SK-N-SH (cell line): ENCODE measurements around the gene ITPRID2. TPM values are rescaled to one million over a fixed set of nuclear protein-coding genes. Genes with fewer than 3 reads are reported as not detected.

ENCODE experiments used
- CTCF ChIA-PET: fragments of 300-600, 350-600 bp; formaldehyde crosslinking; extraction: SDS; loops from one replicate; lab custom pipeline; 2021; lab: Yijun Ruan, JAX
- POLR2A ChIA-PET: fragments of 350-600 bp; sonication (Branson Sonifier 250); formaldehyde crosslinking; extraction: SDS; loops from one replicate; lab custom pipeline; 2020; ENCODE audit warnings: antibody characterized with exemption, inconsistent platforms; lab: Yijun Ruan, JAX
- DNase-seq: peaks from one replicate; pipeline ENCODE4 v3.0.0; 2012
- H2AFZ ChIP-seq: fragments of 200-600 bp; sonication (generic); 2 replicates; pipeline ENCODE4 v1.8.1; 2016; ENCODE audit warnings: antibody characterized with exemption, mild to moderate bottlenecking, low read depth
- H3F3A ChIP-seq: fragments of 200-600 bp; sonication (generic); replicated peaks from 2 replicates; pipeline ENCODE3; 2016; ENCODE audit warnings: antibody characterized with exemption, mild to moderate bottlenecking; ENCODE audit not compliant: insufficient read depth
- H3K27ac ChIP-seq, 2 experiments: fragments of 200-500 bp in 1 of 2; fragments of 200-600 bp in 1 of 2; sonication (Bioruptor generic) in 1 of 2; sonication (generic), shearing (Covaris generic) in 1 of 2; 2 replicates each; pipeline versions ENCODE4 v1.5.1 to v1.6.1; 2014 to 2016; ENCODE audit warnings: low read depth in 2 of 2, inconsistent platforms in 1 of 2, low read length in 1 of 2, mild to moderate bottlenecking in 1 of 2, mixed read lengths in 1 of 2
- H3K27me3 ChIP-seq: fragments of 200-600 bp; sonication (generic), shearing (Covaris generic); 2 replicates; pipeline ENCODE4 v1.6.1; 2016; ENCODE audit warnings: mixed run types; ENCODE audit not compliant: insufficient read depth
- H3K36me3 ChIP-seq, 2 experiments: fragments of 200-500 bp in 1 of 2; fragments of 200-600 bp in 1 of 2; sonication (Bioruptor generic) in 1 of 2; sonication (generic) in 1 of 2; replicated peaks in 1 of 2; 2 replicates each; pipeline versions ENCODE3 to v1.5.1; 2014 to 2016; ENCODE audit warnings: low read length in 1 of 2, mild to moderate bottlenecking in 1 of 2; ENCODE audit not compliant: insufficient read depth in 2 of 2, control insufficient read depth in 1 of 2
- H3K4me1 ChIP-seq, 2 experiments: fragments of 200-500 bp in 1 of 2; fragments of 200-600 bp in 1 of 2; sonication (Bioruptor generic) in 1 of 2; sonication (generic), shearing (Covaris generic) in 1 of 2; 2 replicates each; pipeline versions ENCODE4 v1.5.1 to v1.6.1; 2014 to 2016; ENCODE audit warnings: low read depth in 1 of 2, low read length in 1 of 2, mixed run types in 1 of 2; ENCODE audit not compliant: insufficient read depth in 2 of 2, control insufficient read depth in 1 of 2
- H3K4me2 ChIP-seq: fragments of 200-600 bp; sonication (generic), shearing (Covaris generic); 2 replicates; pipeline ENCODE4 v1.6.1; 2017; ENCODE audit warnings: mixed run types
- H3K4me3 ChIP-seq, 2 experiments: fragments of 200-500 bp in 1 of 2; fragments of 200-600 bp in 1 of 2; sonication (Bioruptor generic) in 1 of 2; sonication (generic), shearing (Covaris generic) in 1 of 2; 2 replicates each; pipeline versions ENCODE4 v1.5.1 to v1.8.1; 2014 to 2016; ENCODE audit warnings: low read depth in 2 of 2, inconsistent platforms in 1 of 2, low read length in 1 of 2, mild to moderate bottlenecking in 1 of 2, mixed read lengths in 1 of 2, moderate library complexity in 1 of 2
- H3K79me2 ChIP-seq: fragments of 200-600 bp; sonication (generic); 2 replicates; pipeline ENCODE4 v1.8.1; 2017; ENCODE audit warnings: mild to moderate bottlenecking; ENCODE audit not compliant: insufficient read depth
- H3K9ac ChIP-seq: fragments of 200-600 bp; sonication (generic); 2 replicates; pipeline ENCODE4 v1.6.1; 2017; ENCODE audit warnings: mixed run types
- H3K9me2 ChIP-seq: fragments of 200-600 bp; sonication (generic); 2 replicates; pipeline ENCODE4 v1.6.1; 2017; ENCODE audit warnings: mixed run types
- H3K9me3 ChIP-seq: fragments of 200-600 bp; sonication (generic); 2 replicates; pipeline ENCODE4 v1.6.1; 2017; ENCODE audit warnings: mixed run types, mild to moderate bottlenecking, moderate library complexity
- H4K20me1 ChIP-seq: fragments of 200-600 bp; sonication (generic); 2 replicates; pipeline ENCODE4 v1.6.1; 2017; ENCODE audit warnings: mild to moderate bottlenecking, mixed run types; ENCODE audit not compliant: insufficient read depth
- CHD2 ChIP-seq: fragments of 150-350 bp; IDR thresholded peaks from 2 replicates; pipeline ENCODE4 v1.6.1; 2018; ENCODE audit warnings: low read length; ENCODE audit not compliant: partially characterized antibody
- ELF1 ChIP-seq: IDR thresholded peaks from 2 replicates; pipeline ENCODE4 v1.4.0; 2012
- EZH2phosphoT487 ChIP-seq: fragments of 200-600 bp; sonication (generic); IDR thresholded peaks from 2 replicates; pipeline ENCODE4 v1.6.1; 2017; ENCODE audit warnings: low read depth, mixed run types, mild to moderate bottlenecking, antibody characterized with exemption, moderate library complexity, borderline replicate concordance
- FOSL2 ChIP-seq: IDR thresholded peaks from 2 replicates; pipeline ENCODE4 v1.4.0; 2012; ENCODE audit warnings: low read depth, mild to moderate bottlenecking, moderate library complexity, borderline replicate concordance
- FOXJ3 ChIP-seq: sonication (generic); formaldehyde crosslinking; IDR thresholded peaks from 2 replicates; pipeline ENCODE4 v1.5.1; 2020; ENCODE audit warnings: mild to moderate bottlenecking, missing genetic modification reagents
- FOXM1 ChIP-seq: IDR thresholded peaks from 2 replicates; pipeline ENCODE4 v1.4.0; 2012; ENCODE audit warnings: low read depth, mild to moderate bottlenecking
- GATA2 ChIP-seq: sonication (generic); formaldehyde crosslinking; IDR thresholded peaks from 2 replicates; pipeline ENCODE4 v1.5.0; 2020; ENCODE audit warnings: mild to moderate bottlenecking, missing genetic modification reagents
- JUND ChIP-seq: IDR thresholded peaks from 2 replicates; pipeline ENCODE4 v1.4.0; 2012
- NFIC ChIP-seq: IDR thresholded peaks from 2 replicates; pipeline ENCODE4 v1.4.0; 2012; ENCODE audit warnings: borderline replicate concordance
- NRF1 ChIP-seq: IDR thresholded peaks from 2 replicates; pipeline ENCODE4 v1.6.1; 2012; ENCODE audit warnings: low read depth, mild to moderate bottlenecking, low read length
- POLR2AphosphoS5 ChIP-seq: IDR thresholded peaks from 2 replicates; pipeline ENCODE4 v1.6.1; 2012; ENCODE audit warnings: low read depth, low read length
- RAD21 ChIP-seq: IDR thresholded peaks from 2 replicates; pipeline ENCODE4 v1.6.1; 2012; ENCODE audit warnings: mild to moderate bottlenecking, low read length
- RCOR1 ChIP-seq: fragments of 150-350 bp; IDR thresholded peaks from 2 replicates; pipeline ENCODE4 v1.6.1; 2017; ENCODE audit warnings: antibody characterized with exemption, low read length
- SIN3A ChIP-seq: IDR thresholded peaks from 2 replicates; pipeline ENCODE4 v1.6.1; 2012; ENCODE audit warnings: low read depth, mild to moderate bottlenecking, low read length, moderate library complexity, borderline replicate concordance
- SMC3 ChIP-seq: IDR thresholded peaks from 2 replicates; pipeline ENCODE4 v1.6.1; 2012; ENCODE audit warnings: low read depth, low read length, improper control_type of control experiment
- TAF1 ChIP-seq: IDR thresholded peaks from 2 replicates; pipeline ENCODE4 v1.6.1; 2012; ENCODE audit warnings: low read depth, mild to moderate bottlenecking, low read length, moderate library complexity, borderline replicate concordance
- TEAD4 ChIP-seq: IDR thresholded peaks from 2 replicates; pipeline ENCODE4 v1.4.0; 2012; ENCODE audit warnings: mild to moderate bottlenecking, borderline replicate concordance; ENCODE audit not compliant: insufficient read depth
- YY1 ChIP-seq: IDR thresholded peaks from 2 replicates; pipeline ENCODE4 v1.4.0; 2012; ENCODE audit warnings: low read depth, mild to moderate bottlenecking
- WGBS: methylation state at CpG from one replicate; pipeline ENCODE4 v1.1.6; 2017; ENCODE audit warnings: low lambda C conversion rate; 5-methylcytosine and 5-hydroxymethylcytosine counted together
- polyA plus RNA-seq, 3 experiments: library from polyadenylated mRNA; depleted of rRNA; stranded (reverse); fragments of >200 nt; gene quantifications; 2 replicates each; pipeline ENCODE4 v1.2.3, GENCODE V29; 2012
- TF ChIP-seq, protein P1 (sequence below): IDR thresholded peaks from 2 replicates; pipeline ENCODE4 v1.4.0; 2012; ENCODE audit warnings: low read depth, borderline replicate concordance
- TF ChIP-seq, protein P2 (sequence below): IDR thresholded peaks from 2 replicates; pipeline ENCODE4; 2012
- TF ChIP-seq, protein P3 (sequence below): IDR thresholded peaks from 2 replicates; pipeline ENCODE4 v1.6.1; 2012; ENCODE audit warnings: mild to moderate bottlenecking, low read depth, low read length, moderate library complexity
- TF ChIP-seq, protein P4 (sequence below): fragments of 150-350 bp; IDR thresholded peaks from 2 replicates; pipeline ENCODE4 v1.6.1; 2016; ENCODE audit warnings: mild to moderate bottlenecking, low read depth, low read length
- TF ChIP-seq, protein P5 (sequence below): fragments of 200-600 bp; sonication (generic); IDR thresholded peaks from 2 replicates; pipeline ENCODE4 v1.6.1; 2017; ENCODE audit warnings: antibody characterized with exemption, mild to moderate bottlenecking, moderate library complexity
- TF ChIP-seq, protein P6 (sequence below): IDR thresholded peaks from 2 replicates; pipeline ENCODE4 v1.4.0; 2012; ENCODE audit warnings: low read depth, borderline replicate concordance

The ITPRID2 gene
- polyA plus RNA-seq, 1 of the 3 experiments (the other 2 are of a cell fraction), result 41.9 TPM

DNA sequence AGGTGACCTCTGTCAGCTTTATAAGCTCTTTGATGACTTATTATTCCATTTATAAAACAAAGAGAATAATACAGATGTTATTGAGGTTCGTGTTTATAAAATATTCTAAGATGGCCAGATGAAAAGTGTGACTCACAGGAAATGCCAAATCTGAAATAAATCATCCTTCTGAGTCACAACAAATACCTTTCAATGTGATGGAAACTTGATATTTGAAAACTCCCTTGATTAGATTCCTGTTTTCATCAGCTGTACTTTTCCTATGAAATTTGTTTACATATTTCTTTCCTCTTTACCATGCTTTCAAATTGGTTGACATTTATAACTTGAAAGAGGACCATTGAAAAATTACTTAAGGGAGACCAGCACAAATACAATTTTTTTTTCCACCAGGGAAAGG, 63.5 kb downstream of the ITPRID2 start:
- peak overlapping the region; percentile 39 to 69; a peak in 2 of 4 replicates for H3K27ac ChIP-seq
- H2AFZ ChIP-seq, result peak overlapping the region; percentile 44; the same call in 1 of the 2 replicates
- 2% methylated on average over 1 of the region's 1 CpG for WGBS
- H3F3A ChIP-seq, result peaks cover 13% of the 10 kb centered on the region
- no peaks in the 10 kb centered on the region for H3K79me2 ChIP-seq
- DNase-seq, result no peak
- H3K9ac ChIP-seq, result no peak overlapping the region
- H3K4me3 ChIP-seq, result no peak overlapping the region
- ChIA-PET CTCF (interaction anchor here (0.7 to 3.1 kb wide), 13 partner anchors 10 to 214 kb away, joined by 3 to 11 read pairs (median 3); no protein-coding TSS in a partner anchor), POLR2A (no interaction called here)
- H3K9me3 ChIP-seq, result no peaks in the 10 kb centered on the region
- peaks cover 4 to 20% of the 10 kb centered on the region in 2 experiments; a peak in 2 of 4 replicates for H3K4me1 ChIP-seq
- no peaks in the 10 kb centered on the region for H3K9me2 ChIP-seq
- no peaks in the 10 kb centered on the region for H4K20me1 ChIP-seq
- H3K27me3 ChIP-seq, result no peaks in the 10 kb centered on the region
- H3K36me3 ChIP-seq, result no peaks in the 10 kb centered on the region
- 0 out of 2 replicates have a peak overlapping the region, but pooled peaks have one; percentile 8 for H3K4me2 ChIP-seq
- peak; percentile 74; the same call in 1 of the 2 replicates for TF ChIP-seq TEAD4
- TF ChIP-seq, protein P1, sequence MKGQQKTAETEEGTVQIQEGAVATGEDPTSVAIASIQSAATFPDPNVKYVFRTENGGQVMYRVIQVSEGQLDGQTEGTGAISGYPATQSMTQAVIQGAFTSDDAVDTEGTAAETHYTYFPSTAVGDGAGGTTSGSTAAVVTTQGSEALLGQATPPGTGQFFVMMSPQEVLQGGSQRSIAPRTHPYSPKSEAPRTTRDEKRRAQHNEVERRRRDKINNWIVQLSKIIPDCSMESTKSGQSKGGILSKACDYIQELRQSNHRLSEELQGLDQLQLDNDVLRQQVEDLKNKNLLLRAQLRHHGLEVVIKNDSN, result no peak
- TF ChIP-seq RCOR1, result no peak
- no peak for TF ChIP-seq RAD21
- TF ChIP-seq FOXM1, result no peak
- TF ChIP-seq FOXJ3 (CRISPR knock-in tag), result no peak
- no peak for TF ChIP-seq SMC3
- no peak for TF ChIP-seq TAF1
- no peak for TF ChIP-seq GATA2 (CRISPR knock-in tag)
- TF ChIP-seq FOSL2, result peak; percentile 92
- peak; percentile 63; the same call in 1 of the 2 replicates for TF ChIP-seq POLR2AphosphoS5
- TF ChIP-seq, protein P2, sequence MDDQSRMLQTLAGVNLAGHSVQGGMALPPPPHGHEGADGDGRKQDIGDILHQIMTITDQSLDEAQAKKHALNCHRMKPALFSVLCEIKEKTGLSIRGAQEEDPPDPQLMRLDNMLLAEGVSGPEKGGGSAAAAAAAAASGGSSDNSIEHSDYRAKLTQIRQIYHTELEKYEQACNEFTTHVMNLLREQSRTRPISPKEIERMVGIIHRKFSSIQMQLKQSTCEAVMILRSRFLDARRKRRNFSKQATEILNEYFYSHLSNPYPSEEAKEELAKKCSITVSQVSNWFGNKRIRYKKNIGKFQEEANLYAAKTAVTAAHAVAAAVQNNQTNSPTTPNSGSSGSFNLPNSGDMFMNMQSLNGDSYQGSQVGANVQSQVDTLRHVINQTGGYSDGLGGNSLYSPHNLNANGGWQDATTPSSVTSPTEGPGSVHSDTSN, result peak; percentile 92
- TF ChIP-seq, protein P3, sequence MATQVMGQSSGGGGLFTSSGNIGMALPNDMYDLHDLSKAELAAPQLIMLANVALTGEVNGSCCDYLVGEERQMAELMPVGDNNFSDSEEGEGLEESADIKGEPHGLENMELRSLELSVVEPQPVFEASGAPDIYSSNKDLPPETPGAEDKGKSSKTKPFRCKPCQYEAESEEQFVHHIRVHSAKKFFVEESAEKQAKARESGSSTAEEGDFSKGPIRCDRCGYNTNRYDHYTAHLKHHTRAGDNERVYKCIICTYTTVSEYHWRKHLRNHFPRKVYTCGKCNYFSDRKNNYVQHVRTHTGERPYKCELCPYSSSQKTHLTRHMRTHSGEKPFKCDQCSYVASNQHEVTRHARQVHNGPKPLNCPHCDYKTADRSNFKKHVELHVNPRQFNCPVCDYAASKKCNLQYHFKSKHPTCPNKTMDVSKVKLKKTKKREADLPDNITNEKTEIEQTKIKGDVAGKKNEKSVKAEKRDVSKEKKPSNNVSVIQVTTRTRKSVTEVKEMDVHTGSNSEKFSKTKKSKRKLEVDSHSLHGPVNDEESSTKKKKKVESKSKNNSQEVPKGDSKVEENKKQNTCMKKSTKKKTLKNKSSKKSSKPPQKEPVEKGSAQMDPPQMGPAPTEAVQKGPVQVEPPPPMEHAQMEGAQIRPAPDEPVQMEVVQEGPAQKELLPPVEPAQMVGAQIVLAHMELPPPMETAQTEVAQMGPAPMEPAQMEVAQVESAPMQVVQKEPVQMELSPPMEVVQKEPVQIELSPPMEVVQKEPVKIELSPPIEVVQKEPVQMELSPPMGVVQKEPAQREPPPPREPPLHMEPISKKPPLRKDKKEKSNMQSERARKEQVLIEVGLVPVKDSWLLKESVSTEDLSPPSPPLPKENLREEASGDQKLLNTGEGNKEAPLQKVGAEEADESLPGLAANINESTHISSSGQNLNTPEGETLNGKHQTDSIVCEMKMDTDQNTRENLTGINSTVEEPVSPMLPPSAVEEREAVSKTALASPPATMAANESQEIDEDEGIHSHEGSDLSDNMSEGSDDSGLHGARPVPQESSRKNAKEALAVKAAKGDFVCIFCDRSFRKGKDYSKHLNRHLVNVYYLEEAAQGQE, result no peak
- TF ChIP-seq ELF1, result no peak
- TF ChIP-seq NRF1, result no peak
- TF ChIP-seq NFIC, result no peak
- no peak for TF ChIP-seq SIN3A
- TF ChIP-seq, protein P4, sequence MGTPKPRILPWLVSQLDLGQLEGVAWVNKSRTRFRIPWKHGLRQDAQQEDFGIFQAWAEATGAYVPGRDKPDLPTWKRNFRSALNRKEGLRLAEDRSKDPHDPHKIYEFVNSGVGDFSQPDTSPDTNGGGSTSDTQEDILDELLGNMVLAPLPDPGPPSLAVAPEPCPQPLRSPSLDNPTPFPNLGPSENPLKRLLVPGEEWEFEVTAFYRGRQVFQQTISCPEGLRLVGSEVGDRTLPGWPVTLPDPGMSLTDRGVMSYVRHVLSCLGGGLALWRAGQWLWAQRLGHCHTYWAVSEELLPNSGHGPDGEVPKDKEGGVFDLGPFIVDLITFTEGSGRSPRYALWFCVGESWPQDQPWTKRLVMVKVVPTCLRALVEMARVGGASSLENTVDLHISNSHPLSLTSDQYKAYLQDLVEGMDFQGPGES, result no peak
- TF ChIP-seq YY1, result no peak; the same call in 1 of the 2 replicates
- TF ChIP-seq JUND, result peak; percentile 92
- TF ChIP-seq CHD2, result no peak
- no peak for TF ChIP-seq EZH2phosphoT487
- TF ChIP-seq, protein P5, sequence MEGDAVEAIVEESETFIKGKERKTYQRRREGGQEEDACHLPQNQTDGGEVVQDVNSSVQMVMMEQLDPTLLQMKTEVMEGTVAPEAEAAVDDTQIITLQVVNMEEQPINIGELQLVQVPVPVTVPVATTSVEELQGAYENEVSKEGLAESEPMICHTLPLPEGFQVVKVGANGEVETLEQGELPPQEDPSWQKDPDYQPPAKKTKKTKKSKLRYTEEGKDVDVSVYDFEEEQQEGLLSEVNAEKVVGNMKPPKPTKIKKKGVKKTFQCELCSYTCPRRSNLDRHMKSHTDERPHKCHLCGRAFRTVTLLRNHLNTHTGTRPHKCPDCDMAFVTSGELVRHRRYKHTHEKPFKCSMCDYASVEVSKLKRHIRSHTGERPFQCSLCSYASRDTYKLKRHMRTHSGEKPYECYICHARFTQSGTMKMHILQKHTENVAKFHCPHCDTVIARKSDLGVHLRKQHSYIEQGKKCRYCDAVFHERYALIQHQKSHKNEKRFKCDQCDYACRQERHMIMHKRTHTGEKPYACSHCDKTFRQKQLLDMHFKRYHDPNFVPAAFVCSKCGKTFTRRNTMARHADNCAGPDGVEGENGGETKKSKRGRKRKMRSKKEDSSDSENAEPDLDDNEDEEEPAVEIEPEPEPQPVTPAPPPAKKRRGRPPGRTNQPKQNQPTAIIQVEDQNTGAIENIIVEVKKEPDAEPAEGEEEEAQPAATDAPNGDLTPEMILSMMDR, result no peak
- TF ChIP-seq, protein P6, sequence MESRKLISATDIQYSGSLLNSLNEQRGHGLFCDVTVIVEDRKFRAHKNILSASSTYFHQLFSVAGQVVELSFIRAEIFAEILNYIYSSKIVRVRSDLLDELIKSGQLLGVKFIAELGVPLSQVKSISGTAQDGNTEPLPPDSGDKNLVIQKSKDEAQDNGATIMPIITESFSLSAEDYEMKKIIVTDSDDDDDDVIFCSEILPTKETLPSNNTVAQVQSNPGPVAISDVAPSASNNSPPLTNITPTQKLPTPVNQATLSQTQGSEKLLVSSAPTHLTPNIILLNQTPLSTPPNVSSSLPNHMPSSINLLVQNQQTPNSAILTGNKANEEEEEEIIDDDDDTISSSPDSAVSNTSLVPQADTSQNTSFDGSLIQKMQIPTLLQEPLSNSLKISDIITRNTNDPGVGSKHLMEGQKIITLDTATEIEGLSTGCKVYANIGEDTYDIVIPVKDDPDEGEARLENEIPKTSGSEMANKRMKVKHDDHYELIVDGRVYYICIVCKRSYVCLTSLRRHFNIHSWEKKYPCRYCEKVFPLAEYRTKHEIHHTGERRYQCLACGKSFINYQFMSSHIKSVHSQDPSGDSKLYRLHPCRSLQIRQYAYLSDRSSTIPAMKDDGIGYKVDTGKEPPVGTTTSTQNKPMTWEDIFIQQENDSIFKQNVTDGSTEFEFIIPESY, result no peak
